ENCODE data around the gene B4GALNT3. TPM values are rescaled to one million over a fixed set of nuclear protein-coding genes. Genes with fewer than 3 reads are reported as not detected.

The B4GALNT3 gene
- total and polyA plus RNA-seq, 2 experiments from 2014 or later, result 2.8 to 15.8 TPM

- no peak for ATAC-seq
- H3K27ac Mint-ChIP-seq, result no peak overlapping the region
- H3K4me3 Mint-ChIP-seq, result no peak overlapping the region
Observed at GRCh38 chr12:550473-551260, 90.9 kb downstream of the B4GALNT3 start.

More at GRCh38 chr12:550473-551260, 90.9 kb downstream of the B4GALNT3 start:
- no peak overlapping the region for H3K4me3 ChIP-seq
- TF ChIP-seq, protein P1, sequence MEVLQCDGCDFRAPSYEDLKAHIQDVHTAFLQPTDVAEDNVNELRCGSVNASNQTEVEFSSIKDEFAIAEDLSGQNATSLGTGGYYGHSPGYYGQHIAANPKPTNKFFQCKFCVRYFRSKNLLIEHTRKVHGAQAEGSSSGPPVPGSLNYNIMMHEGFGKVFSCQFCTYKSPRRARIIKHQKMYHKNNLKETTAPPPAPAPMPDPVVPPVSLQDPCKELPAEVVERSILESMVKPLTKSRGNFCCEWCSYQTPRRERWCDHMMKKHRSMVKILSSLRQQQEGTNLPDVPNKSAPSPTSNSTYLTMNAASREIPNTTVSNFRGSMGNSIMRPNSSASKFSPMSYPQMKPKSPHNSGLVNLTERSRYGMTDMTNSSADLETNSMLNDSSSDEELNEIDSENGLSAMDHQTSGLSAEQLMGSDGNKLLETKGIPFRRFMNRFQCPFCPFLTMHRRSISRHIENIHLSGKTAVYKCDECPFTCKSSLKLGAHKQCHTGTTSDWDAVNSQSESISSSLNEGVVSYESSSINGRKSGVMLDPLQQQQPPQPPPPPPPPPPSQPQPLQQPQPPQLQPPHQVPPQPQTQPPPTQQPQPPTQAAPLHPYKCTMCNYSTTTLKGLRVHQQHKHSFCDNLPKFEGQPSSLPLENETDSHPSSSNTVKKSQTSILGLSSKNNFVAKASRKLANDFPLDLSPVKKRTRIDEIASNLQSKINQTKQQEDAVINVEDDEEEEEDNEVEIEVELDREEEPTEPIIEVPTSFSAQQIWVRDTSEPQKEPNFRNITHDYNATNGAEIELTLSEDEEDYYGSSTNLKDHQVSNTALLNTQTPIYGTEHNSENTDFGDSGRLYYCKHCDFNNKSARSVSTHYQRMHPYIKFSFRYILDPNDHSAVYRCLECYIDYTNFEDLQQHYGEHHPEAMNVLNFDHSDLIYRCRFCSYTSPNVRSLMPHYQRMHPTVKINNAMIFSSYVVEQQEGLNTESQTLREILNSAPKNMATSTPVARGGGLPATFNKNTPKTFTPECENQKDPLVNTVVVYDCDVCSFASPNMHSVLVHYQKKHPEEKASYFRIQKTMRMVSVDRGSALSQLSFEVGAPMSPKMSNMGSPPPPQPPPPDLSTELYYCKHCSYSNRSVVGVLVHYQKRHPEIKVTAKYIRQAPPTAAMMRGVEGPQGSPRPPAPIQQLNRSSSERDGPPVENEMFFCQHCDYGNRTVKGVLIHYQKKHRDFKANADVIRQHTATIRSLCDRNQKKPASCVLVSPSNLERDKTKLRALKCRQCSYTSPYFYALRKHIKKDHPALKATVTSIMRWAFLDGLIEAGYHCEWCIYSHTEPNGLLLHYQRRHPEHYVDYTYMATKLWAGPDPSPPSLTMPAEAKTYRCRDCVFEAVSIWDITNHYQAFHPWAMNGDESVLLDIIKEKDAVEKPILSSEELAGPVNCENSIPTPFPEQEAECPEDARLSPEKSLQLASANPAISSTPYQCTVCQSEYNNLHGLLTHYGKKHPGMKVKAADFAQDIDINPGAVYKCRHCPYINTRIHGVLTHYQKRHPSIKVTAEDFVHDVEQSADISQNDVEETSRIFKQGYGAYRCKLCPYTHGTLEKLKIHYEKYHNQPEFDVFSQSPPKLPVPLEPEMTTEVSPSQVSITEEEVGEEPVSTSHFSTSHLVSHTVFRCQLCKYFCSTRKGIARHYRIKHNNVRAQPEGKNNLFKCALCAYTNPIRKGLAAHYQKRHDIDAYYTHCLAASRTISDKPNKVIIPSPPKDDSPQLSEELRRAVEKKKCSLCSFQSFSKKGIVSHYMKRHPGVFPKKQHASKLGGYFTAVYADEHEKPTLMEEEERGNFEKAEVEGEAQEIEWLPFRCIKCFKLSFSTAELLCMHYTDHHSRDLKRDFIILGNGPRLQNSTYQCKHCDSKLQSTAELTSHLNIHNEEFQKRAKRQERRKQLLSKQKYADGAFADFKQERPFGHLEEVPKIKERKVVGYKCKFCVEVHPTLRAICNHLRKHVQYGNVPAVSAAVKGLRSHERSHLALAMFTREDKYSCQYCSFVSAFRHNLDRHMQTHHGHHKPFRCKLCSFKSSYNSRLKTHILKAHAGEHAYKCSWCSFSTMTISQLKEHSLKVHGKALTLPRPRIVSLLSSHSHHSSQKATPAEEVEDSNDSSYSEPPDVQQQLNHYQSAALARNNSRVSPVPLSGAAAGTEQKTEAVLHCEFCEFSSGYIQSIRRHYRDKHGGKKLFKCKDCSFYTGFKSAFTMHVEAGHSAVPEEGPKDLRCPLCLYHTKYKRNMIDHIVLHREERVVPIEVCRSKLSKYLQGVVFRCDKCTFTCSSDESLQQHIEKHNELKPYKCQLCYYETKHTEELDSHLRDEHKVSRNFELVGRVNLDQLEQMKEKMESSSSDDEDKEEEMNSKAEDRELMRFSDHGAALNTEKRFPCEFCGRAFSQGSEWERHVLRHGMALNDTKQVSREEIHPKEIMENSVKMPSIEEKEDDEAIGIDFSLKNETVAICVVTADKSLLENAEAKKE (CRISPR knock-in tag; IDR thresholded peaks at IDR 0.05), result no peak
- TF ChIP-seq CREB1 (CRISPR knock-in tag; IDR thresholded peaks at IDR 0.05; ENCODE audit: low read depth) (no peak), POLR2AphosphoS5 (IDR thresholded peaks at IDR 0.05; ENCODE audit: low read depth) (no peak), NANOG (IDR thresholded peaks at IDR 0.05; ENCODE audit: borderline replicate concordance) (no peak)
- H3K36me3 Mint-ChIP-seq (ENCODE audit: low read depth), result peaks cover 3% of the 10 kb centered on the region; the same call in 1 of the 3 replicates
- no peaks in the 10 kb centered on the region for H3K79me2 ChIP-seq (replicated peaks; ENCODE audit: insufficient read depth)
- no peaks in the 10 kb centered on the region for H3K36me3 ChIP-seq (ENCODE audit: insufficient read depth)
- peaks cover 3% of the 10 kb centered on the region; the same call in 2 of the 3 replicates for H3K4me1 Mint-ChIP-seq
- H3K4me1 ChIP-seq (ENCODE audit: insufficient read depth), result no peaks in the 10 kb centered on the region
- H3K27me3 ChIP-seq (ENCODE audit: insufficient read depth), result peaks cover 7% of the 10 kb centered on the region
- no peaks in the 10 kb centered on the region for H3F3A ChIP-seq (replicated peaks; ENCODE audit: low read depth)
- no peaks in the 10 kb centered on the region for H4K20me1 ChIP-seq (replicated peaks; ENCODE audit: insufficient read depth)
- no peak overlapping the region for H3K27ac ChIP-seq (ENCODE audit: low read depth)
- peaks cover 8% of the 10 kb centered on the region for H3K27me3 Mint-ChIP-seq (ENCODE audit: insufficient read depth, low read depth, poor library complexity)
- no peaks in the 10 kb centered on the region for H3K9me2 ChIP-seq (ENCODE audit: insufficient read depth)
- no peak overlapping the region for H2AFZ ChIP-seq
- DNase-seq (ENCODE audit: low spot score), result no peak
- no peak overlapping the region for H3K4me2 ChIP-seq
- H3K9me3 Mint-ChIP-seq, result no peaks in the 10 kb centered on the region
